Activated CD4-positive, alpha-beta T cell treated with anti-CD3 and anti-CD28 coated beads, Interleukin-2, amount 50 U/mL, for 24 hours (primary cell): ENCODE results near the gene SLC6A13.

Experiments used
- DNase-seq, 2 donors: peaks; one replicate each; pipeline ENCODE4 v3.0.0-alpha.2; 2020; ENCODE audit warnings: low read depth in 1 of 2, low spot score in 1 of 2

The SLC6A13 gene

DNA sequence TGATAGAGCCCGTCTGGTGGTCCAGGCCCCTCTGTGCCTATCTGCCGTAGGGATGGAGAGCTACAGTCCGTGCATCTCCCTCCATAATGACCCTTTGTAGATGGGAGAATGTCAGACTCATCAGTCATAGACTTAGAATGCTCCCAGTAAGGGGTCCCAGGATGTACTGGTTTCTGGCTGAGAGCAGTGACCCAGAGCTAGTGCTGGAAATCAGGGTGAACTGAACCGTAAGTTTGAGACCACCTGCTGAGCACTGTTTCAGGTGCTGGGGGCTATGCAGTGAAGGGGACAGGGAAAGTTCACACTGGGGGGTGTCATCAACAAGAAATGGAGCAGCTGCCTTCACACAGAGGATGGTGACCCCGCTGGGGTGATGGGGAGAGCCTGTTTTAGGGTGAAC lies 82.8 kb downstream of the SLC6A13 start:
- no peak for DNase-seq

GRCh38 chr12:179131-179884 lies 83.3 kb downstream of the SLC6A13 start:
- no peak for DNase-seq

- DNase-seq = no peak
Measured at GRCh38 chr12:178829-179109, 83.9 kb downstream of the SLC6A13 start.

DNA sequence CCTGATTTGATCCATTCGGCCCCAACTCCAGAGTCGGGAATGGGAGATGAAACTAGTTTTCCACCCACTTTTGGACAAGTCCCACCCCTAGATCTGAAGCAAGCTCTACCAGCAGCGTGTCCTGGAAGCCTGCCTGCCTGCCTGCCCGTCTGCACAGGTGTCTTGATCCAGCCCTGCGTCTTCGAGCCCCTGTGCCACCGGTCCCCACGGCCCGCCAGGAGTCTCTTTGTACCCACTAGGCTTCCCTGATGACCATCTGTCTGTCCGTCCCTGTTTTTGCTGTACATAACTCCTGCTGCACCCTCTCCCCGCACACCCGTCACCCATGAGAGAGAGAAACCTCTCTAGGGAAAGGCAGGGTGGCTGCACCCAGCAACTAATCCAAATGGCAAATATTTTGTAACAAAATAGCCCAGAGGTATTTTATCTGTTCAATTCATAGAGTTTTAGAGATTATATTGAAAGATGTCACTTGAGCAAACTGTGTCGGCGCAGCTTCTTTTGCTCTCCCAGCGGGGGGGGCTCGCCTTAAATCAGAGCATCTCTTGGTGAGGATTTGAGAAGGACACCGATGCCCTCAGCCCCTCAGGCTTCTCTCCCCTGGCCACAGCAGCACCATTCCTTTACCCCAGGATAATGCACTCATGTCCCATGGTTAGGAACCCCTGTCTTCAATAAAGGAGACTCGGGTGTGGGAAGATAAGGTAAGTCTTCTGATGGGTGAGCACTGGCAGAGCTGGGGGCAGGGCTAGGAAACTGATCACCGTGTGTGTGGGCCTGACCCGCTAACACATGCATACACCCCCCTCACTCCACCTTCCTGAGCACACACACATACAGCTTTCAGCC lies 84.4 kb downstream of the SLC6A13 start:
- no peak for DNase-seq

GRCh38 chr12:177336-177979 lies 85.2 kb downstream of the SLC6A13 start:
- no peak for DNase-seq

DNA sequence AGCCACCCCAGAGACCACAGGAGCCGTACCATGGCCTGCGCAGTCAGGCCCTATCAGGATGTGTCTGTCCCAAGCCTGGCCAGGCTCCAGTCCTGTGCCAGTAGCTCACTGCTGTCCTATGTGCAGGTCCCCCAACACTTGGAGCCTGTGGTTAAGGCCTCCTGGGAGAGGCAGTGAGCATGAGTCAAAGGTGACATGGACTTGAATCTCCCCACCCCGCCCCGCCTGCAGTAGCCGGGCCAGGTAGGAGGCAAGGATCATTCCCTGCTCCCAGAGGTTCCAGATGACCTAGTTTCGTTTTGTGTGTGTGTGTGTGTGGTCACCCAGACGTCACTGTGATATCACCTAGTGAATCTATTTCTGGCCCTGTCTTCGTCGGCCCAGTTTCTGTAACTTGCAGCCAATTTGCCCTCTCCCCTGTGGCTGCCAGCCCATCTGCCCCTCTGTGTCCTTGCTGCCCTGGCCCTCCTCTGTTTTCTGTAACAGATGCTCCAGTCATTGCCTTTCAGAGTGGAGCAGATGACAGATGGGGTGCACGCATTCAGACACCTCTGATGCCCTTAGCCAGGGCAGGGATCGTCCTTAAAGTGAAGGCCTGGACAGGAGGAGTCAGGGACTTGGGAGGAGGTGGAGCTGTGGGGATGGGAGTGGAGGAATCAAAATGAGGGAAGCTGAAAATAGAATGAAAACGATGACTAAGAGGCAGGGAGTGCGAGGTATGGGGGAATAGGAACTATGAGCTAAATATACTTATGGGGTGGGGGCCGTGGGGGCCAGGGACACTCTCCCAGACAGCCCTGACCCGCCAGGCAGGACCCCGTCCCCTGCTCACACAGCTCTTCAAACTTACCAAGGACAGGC lies 86.1 kb downstream of the SLC6A13 start:
- no peak for DNase-seq

GRCh38 chr12:175759-176158 lies 86.9 kb downstream of the SLC6A13 start:
- no peak for DNase-seq

DNA sequence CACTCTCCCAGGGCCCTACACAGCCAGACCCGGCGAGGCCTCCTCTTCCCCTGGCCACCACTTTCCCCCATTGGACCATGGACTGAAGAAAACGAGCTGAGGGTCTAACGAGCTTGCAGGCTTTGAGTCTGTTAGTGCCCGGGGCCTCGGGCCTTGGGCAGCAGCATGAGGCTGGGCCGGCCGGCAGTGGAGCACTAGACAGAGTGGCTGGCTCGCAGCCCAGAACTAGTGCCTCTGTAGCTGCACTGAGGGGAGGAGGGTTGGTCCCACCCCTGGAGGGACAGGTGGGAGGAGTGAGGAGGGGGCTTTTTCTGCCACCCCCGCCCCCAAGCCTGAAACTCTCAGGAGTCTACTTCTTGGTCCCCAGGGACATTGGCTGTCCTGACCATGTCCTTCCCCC lies 87.4 kb downstream of the SLC6A13 start:
- DNase-seq = no peak

DNA sequence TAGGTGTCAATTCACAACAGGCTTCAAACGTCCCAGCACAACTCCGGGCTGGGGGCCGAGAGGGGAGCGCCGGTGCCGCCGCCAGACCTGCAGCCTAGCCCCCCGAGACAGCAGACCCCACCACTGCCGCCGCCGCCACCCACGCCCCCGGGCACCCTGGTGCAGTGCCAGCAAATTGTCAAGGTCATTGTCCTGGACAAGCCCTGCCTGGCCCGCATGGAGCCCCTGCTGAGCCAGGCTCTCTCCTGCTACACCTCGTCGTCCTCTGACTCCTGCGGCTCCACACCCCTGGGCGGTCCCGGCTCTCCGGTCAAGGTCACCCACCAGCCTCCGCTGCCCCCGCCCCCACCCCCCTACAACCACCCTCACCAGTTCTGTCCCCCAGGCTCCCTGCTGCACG lies 88.0 kb downstream of the SLC6A13 start:
- no peak for DNase-seq

GRCh38 chr12:174124-174523 lies 88.5 kb downstream of the SLC6A13 start:
- DNase-seq = no peak

- no peak for DNase-seq
Measured at GRCh38 chr12:172732-173161, 89.9 kb downstream of the SLC6A13 start.

GRCh38 chr12:171743-172676 lies 90.6 kb downstream of the SLC6A13 start:
- no peak for DNase-seq

- DNase-seq = no peak
Measured at GRCh38 chr12:171276-171675, 91.4 kb downstream of the SLC6A13 start.
